Stimulated activated CD8-positive, alpha-beta memory T cell treated with anti-CD3 and anti-CD28 coated beads, Interleukin-12 subunit alpha, Interleukin-12 subunit beta, amount 100 ng/mL, for 1 hour (primary cell): Measurements from ENCODE around the gene DENND1B.
A peak's percentile ranks its signal among the peaks of the same experiment; 100 is the strongest.
"Not testable (repeated sequence)": the region's sequence is repeated elsewhere in the genome, so short reads cannot be mapped to it uniquely, and the experiment has no call there.

Experiments
- DNase-seq: peaks from one replicate; pipeline ENCODE4 v3.0.0-alpha.2; 2020; ENCODE audit warnings: low read depth

DENND1B gene

DNA sequence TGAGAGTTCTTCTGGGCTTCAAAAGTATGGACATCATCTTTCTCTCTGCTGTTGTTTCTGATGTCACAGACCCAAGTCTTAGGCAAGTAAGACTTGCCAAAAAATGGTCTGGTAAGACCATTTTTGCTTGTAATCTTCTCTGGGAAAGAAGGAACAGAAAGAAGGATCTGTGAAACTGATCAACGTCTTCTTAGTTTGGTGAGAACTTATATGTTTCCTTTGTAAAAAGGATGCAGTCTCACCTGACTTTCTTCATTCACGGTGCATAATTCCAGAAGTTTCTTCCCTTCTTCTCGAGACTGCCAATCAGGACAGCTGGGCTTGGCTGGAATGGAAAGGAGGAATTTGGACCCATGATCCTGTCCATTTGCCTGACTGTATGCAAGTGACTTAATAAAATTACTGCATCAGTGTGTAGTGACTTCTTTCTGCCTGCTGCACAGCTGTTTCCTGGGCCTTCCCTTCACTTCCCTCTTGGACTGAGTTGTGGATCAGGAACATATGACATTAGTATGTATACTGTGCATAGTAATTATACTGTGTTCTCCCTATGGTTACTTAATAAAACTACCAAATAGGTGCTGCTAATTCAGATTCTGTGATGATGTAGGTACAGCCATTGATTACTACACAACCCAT, 7.6 kb upstream of the DENND1B start:
- no peak for DNase-seq

DNA sequence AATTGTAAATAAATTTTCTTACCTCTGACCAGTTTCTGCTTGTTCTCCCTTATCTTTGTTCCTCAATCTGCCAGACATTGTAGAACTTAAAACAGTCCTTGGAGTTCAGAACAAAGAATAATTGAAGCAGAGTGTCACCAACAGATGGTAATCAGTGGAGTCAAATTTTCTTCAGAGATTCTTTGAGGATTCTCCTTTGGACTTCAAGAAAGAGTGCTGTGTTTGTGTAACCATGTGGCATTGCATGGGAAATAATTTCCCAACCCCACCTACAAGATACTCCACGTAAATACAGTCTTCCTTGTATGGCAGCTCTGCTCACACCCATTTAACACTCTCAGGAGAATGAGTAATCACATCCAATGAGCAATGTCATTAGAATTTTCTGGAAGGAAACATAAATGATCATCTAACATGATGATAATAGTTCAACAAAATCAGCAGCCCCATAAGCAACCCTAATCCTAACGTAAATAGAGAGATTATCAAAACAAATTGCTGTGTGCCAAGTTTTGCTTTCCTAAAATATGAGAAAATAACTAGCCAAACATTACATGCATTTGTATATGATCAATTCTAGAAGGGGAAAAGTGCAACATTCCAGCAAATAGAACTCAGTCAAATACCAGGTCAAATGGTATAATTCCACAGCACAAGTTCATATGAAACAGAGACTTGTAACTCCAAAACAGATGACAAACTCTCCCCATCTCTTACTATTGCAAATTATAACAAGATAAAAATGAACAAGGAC, 6.9 kb upstream of the DENND1B start:
- DNase-seq = no peak

- DNase-seq = no peak
Observed at GRCh38 chr1:197779921-197780320, 4.6 kb upstream of the DENND1B start.

GRCh38 chr1:197778366-197778945, 3.2 kb upstream of the DENND1B start:
- DNase-seq = no peak

DNA sequence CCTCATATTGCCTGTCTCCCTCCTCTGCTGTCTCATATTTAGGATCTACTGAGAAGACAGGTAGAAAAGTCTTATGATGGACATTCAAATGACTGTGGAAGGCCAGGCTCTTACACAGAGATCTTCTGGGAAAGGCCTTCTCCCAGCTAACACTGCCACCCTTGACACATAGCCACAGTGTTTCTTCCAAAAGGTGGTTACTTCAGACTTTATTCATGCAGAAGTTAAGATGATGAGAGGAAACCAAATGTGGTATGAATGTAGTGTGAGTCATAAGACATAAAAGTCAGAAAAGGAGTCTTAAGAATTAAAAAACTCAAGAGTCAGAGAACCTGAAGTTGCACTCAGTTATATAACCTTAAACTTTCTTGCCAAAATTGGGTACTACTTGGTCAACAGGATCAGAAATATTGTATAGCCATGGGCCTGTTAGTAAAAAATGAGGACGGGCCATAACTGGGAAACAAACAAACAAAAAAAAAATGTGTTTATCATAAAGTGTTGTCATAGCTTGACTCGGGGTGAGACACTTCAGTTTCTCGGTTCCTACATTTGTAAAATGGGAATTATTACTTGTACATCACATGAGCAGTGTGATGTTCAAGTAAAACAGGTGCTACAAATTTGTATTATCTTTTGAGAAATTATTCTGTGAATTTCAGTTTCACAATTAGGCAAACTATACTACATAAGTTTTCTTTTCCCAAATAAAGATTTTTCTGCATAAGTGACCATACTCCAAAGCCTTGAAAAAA, 1.2 kb upstream of the DENND1B start:
- DNase-seq = peak; percentile 4

DNA sequence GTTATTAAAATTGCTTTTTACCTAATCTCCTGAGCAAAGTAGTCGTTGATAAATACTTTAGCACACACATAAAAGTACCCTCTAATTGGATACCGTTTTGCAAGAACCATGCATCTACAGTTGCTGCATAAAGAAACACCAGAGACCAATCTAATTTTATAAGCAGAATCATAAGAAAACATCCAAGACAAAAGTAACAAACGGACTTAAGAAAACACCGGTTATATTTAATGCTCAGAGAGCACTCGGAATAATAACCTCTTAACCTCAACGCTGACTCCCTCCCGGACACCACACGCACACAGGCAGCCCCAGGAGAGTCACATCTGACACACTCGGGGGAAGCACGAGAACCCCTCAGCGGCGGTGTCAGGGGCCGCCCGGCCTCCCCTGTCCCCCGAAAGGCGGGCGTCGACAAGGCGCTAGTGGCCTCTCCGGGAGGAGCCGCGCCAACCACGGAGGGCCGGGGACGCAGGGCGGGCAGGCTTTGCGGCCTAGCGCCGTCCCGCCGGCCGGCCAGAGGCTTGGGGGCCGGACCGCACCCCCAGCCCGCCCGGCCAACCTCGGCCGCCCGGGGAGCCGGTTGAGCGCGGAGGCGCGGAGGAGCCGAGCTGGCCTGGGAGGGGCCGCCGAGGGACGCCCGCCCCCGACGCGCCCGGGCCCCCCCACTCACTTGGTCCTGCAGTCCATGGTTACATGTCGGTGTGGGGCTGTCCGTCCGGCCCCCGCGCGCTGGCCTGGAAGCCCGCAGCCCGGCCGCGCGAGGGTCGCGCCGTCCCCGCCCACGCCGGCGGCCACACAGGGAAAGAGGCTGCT, 606 bp downstream of the DENND1B start:
- DNase-seq = peak; percentile 20

DNA sequence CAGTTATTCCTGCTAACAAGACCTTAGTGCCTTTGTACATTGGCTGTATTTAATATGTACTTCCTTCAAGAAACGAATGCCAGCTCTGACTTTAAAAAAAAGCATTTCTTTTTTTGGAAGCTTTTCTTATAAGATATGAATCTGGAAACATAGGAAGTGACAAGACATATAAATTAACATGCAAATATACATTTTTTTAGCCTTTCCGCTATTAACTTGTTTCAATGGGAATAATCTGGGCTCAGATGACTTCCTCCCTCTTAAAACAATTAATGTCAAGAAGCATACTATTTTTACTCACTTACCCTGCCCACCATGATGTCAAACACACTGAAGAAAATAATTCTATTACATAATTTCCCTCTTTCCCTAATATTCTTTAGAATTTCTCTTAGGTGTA, 1.4 kb downstream of the DENND1B start:
- no peak for DNase-seq

DNA sequence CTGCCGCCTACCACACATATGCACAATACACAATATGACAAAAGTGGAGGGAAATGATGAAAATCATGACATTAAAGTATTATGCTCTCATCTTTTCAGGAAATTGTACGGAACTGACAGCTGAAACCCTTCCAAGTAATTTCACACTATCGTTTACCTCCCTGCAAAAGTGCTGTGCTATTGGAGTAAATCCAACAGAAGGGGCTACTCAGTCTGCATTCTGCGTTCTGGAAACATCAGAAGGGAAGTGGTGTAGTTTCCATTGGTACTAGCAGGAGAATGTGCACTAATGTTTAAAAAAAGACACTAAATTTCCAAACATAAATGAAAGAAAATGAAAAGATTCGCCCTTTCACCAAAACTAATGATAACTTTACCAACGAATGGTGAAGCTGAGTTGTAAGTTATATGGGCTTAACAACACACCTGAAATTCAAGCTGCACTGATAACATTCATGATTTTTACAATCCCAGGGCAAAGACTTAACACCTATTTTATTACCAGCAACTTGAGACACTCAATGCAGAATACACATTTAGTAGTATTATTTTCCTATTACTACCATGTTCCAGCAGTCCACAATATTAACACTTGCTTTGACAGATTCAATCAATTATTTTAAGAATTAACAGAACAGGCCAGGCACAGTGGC, 3.2 kb downstream of the DENND1B start:
- no peak for DNase-seq

DNA sequence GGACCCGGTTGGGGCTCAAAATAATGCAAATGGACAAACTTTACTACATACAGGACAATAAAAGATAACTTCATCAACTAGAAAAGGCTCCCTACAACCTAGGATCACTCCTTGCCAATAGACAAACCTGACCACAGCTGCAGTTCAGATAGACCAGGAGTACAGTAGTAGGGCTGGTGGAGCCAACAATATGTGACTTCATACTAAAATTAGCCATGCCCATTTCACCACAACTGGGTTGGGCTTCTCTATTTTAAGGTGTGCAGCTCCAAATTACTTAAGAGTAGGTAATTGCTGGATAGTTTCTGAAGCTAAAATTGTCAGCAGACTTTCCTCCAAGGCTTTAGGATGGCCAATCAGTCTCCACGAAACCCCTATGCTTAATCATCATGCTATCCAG, 3.9 kb downstream of the DENND1B start:
- DNase-seq = no peak

DNA sequence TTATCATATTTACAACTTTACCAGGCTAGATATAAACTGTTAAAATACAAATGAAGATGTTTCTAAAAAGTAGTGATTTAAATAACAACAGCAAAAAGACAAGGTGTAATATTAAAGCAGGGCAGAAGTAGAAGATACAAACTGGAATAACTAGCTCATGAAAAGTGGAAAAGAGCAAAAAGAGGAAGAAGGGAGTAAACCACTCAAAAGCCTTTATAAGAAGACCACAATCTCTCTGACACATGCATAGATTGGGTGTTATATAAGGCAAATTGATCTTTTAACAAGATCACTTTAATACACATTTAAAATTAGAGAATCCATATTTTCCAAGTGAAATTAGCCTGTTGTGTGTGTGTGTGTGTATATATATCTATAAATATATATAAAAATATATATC, 5.0 kb downstream of the DENND1B start:
- DNase-seq = no peak

DNA sequence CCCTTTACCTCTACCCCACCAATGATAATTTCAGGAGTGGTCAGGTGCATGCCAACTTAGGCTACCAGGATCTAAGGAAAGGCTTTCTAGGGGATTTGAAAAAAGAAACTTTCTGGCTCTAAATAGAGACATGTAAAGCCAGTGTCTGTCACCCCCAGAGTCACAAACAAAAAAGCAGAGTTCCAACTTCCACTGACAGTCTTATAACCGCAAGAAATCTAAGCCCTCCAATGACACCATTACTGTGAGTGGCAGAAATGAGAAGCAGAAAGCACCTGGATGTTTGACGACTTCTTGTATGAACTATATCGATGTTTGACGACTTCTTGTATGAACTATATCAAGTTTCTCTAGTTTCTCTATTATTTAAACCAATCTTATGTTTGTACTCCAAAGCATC, 6.0 kb downstream of the DENND1B start:
- no peak for DNase-seq

GRCh38 chr1:197768014-197768805, 7.1 kb downstream of the DENND1B start:
- no peak for DNase-seq

DNA sequence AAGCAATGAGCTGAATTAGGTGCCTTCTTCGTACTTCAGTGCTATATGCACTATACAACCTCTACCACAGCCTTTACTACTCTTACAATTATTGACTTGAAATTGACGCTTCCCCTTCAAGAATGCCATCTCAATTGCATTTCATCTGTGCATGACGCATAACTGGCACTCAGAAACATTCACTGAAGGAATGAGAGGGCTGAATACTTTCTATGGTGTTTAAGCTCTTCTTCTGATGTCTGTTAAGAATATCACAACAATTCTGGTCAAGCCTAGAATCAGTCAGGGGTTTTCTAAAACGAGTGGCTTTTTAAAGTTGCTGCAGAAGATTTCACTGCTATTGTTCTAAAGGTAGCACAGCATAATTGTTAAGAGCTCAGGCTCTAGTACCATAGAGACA, 11.5 kb downstream of the DENND1B start:
- no peak for DNase-seq

GRCh38 chr1:197763307-197763706, 12.0 kb downstream of the DENND1B start:
- DNase-seq = no peak

- DNase-seq = no peak
Observed at GRCh38 chr1:197761654-197762053, 13.6 kb downstream of the DENND1B start.

DNA sequence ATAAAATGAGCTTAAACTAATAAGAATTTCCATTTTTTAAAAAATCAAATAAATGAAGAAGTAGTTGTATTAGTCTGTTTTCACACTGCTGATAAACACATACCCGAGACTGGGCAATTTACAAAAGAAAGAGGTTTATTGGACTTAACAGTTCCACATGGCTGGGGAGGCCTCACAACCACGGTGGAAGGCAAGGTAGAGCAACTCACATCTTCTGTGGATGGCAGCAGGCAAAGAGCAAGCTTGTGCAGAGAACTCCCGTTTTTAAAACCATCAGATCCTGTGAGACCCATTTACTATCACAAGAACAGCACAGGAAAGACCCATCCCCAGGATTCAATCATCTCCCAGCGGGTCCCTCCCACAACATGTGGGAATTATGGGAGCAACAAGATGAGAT, 19.7 kb downstream of the DENND1B start:
- DNase-seq = not testable (repeated sequence)

DNA sequence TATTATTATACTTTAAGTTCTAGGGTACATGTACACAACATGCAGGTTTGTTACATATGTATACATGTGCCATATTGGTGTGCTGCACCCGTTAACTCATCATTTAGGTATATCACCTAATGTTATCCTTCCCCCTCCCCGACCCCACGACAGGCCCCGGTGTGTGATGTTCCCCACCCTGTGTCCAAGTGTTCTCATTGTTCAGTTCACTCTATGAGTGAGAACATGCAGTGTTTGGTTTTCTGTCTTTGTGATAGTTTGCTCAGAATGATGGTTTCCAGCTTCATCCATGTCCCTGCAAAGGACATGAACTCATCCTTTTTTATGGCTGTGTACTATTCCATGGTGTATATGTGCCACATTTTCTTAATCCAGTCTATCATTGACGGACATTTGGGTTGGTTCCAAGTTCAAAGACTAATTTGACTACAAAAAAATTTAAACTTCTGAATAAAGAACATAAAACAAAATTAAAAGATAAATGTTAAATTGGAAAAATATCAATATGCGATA, 22.6 kb downstream of the DENND1B start:
- not testable (repeated sequence) for DNase-seq

GRCh38 chr1:197750366-197750765, 24.9 kb downstream of the DENND1B start:
- no peak for DNase-seq

DNA sequence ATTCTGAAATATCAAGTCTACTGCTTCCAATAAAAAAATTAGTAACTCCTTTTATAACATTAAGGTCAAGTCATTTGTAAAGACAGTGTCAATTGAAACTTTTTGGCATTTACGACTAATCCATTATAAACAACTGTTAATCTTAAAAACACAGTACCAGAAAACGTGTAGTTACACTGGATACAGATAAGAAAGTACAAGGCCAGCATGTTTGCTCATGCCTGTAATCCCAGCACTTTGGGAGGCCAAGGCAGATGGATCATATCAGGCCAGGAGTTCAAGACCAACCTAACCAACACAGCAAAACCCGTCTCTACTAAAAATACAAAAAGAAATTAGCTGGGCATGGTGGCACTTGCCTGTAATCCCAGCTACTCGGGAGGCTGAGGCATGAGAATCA, 29.4 kb downstream of the DENND1B start:
- no peak for DNase-seq

DNA sequence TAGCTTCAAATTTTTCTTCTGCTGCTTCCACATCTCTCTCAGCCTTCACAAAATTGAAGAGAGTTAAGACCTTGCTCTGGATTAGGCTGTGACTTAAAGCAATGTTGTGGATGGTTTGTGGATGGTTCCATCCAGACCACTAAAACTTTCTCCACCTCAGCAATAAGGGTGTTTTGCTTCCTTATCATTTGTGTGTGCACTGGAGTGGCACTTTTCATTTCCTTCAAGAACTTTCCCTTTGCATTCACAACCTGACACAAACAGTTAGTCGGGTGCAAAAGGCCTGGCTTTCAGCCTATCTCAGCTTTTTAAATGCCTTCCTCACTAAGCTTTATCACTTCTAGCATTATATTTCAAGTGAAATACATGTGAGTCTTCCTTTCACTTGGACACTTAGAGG, 30.3 kb downstream of the DENND1B start:
- DNase-seq = no peak
